Measurements from ENCODE around the gene AK8.

AK8 gene

DNA sequence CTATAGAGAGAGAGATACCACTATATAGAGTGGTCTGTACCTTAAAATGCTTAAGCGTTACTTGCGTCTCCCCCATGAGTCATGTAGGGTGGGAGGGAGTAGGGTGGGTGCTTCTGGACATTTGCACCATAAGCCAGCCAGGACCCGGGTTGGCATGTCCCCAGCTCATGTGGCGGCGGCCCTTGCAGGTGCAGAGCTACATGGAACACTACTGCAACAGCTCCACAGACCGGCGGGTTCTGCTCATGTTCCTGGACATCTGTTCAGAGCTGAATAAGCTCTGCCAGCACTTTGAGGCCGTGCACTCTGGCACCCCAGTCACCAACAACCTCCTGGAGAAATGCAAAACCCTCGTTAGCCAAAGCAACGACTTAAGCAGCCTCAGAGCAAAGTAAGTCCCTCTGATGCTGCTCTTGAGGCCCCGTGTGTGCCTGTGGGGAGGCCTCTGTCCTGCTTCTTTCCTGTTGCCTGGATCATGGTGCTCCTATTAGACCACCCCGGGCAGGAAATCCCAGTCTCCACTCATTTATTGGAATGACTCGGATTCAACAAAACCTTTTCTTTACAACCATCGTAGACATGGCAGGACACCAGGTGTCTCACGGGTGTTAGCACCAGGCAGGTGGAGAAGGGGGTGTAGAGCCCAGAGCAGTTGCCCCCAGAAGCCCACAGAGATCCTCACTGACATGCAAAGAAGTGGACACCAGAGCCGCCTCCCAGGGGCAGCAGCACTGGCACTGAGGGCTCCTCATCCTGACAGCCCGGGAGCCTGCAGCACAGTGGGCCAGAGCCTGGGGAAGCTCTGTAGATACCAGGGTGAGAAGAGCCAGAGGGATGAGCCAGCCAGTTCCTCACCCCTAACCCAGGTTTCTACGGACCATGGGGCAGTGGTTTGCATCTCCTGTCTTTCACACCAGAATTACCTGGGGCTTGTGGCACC is 9.4 kb upstream of the AK8 start:
- DNase-seq (ENCODE audit: low read depth in 2 of 2): no peak

DNA sequence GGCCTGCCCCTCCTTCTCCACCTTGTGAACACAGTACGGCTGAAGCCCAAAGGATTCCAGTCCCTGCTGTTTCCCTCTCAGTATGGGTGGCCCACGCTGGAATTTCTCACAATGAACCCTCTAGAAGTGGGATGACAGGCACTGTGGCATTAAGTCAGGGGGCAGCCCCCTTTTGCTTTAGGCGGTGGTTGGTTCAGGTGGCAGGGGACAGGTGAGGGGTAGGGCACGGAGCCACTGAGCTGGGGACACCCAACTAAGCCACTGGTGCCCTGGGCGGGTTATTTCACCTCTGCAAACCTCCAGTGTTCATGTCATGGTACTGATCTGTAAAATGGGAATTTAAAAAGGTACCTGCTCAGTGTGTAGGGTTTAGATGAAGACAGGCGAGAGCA is 8.2 kb upstream of the AK8 start:
- DNase-seq (ENCODE audit: low read depth in 2 of 2): no peak

DNA sequence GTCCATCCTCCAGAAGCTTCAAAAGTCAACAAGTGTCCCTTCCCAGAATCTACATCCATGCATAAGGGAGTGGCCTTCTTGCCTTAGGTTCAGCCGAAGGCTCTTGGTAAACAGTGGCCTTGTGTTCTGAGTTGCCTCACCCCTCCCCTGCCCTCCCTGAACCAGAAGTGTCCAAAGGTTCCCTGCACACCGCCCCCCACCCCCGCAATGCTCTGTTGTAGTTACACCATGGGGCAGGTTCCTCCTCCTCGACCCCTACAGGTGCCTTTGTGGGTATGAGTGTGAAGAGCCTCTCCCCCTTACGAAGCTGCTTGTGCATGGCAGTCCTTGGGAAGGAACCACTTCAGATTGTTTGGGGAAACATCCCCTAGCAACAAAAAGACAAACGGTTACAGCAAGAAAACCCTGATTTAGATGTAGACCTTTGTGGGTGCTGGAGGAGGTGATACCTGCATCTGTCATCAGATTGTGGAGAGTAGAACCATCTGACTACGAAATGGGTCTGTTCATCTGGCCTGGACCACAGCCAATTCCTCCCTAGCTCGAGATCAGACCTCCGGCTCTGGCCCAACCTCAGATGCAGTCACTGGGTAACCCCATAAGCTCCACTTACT is 7.7 kb upstream of the AK8 start:
- no peak for DNase-seq (ENCODE audit: low read depth in 2 of 2)

DNA sequence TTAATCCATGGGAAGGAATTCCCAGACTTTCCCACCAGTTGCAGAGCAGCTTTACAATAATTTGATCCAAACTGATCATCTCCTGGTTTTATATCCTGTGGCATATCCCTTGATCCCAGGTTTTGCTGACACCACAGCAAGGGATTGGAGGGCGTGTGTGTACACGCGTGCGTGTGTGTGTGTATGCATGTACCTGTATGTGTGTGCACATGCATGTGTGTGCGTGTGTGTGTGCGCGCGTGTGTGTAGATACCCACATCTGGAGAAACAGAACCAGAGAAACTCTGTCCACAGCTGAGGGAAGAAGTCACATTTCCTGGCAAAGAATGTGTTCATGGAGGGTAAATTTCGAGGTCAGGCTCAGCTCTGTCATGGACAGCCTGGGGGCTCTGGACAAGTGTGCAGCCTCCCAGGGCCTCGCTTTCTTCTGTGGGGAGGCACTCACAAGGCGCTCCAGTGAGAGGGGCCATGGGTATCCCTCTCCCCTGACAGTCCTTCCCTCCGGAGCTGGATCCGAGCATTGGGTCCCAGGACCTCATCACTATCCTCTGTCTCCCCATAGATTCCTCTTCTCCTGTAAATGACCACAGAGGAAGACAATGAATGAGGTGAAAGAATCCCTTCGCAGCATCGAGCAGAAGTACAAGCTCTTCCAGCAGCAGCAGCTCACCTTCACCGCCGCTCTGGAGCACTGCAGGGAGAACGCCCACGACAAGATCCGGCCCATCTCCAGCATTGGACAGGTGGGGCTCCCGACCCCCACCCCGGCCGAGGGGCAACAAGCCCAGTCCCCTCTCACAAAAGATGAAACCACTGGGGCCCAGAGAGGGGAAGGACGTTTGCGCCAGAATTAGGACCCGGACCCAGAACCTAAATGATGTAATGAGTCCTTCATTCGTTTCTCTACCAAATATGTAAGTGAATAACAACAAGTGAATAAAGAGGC is 5.5 kb upstream of the AK8 start:
- no peak for DNase-seq (ENCODE audit: low read depth in 2 of 2)

DNA sequence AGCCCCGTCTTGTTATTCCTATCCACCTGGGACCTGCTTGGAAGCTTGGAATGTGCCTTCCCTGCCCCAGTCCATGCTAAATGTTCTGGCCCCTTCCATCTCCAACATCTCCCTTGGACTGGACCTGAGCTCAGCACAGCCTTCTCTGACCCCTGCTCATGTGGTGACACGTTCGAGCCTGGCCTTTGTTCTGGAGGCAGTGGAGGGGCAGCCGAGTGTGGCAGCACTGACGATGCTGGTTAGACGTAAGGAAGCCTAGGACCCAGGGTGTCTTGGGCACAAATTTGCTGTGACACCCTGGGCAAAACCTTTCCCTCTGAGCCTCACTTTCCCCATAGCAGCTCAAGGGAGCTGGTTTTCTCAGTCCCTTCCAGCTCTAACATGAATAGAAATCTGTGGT is 4.5 kb upstream of the AK8 start:
- DNase-seq (ENCODE audit: low read depth in 2 of 2): no peak

DNA sequence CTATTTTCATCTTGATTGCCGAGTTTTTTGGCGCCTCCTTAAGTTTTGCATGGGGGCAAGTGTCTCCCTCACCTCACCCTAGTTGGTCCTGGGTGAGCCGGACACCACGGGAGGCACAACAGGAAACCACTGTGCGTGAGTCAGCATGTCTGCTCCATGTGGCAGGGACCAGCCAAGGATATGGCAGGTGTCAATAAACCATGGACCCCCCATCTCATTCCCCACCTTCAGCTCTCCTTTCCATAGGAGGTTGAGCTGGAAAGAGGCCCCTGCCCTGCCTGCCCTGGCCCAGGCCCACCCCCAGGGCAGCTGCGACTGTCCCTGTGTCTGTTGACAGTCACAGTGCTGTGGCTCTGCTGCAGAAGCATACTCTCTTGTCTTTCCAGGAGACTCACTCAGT is 3.7 kb upstream of the AK8 start:
- no peak for DNase-seq (ENCODE audit: low read depth in 2 of 2)

DNA sequence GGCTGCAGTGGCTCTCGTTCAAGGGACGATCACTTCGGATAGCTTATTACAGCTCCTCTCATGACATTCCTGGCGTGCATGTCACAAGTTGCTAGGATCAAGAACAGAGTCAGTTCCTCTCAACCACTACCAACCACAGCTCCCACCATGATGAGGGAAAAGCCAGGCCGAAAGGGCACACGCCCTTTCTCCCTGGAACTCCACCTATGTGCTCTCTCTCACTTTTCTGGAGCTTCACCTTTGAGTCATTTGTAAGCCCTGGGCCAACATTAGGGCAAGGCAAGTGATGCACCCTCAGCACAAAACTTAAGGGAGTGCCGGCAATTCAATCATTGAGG is 2.2 kb upstream of the AK8 start:
- no peak for DNase-seq (ENCODE audit: low read depth in 2 of 2)

DNA sequence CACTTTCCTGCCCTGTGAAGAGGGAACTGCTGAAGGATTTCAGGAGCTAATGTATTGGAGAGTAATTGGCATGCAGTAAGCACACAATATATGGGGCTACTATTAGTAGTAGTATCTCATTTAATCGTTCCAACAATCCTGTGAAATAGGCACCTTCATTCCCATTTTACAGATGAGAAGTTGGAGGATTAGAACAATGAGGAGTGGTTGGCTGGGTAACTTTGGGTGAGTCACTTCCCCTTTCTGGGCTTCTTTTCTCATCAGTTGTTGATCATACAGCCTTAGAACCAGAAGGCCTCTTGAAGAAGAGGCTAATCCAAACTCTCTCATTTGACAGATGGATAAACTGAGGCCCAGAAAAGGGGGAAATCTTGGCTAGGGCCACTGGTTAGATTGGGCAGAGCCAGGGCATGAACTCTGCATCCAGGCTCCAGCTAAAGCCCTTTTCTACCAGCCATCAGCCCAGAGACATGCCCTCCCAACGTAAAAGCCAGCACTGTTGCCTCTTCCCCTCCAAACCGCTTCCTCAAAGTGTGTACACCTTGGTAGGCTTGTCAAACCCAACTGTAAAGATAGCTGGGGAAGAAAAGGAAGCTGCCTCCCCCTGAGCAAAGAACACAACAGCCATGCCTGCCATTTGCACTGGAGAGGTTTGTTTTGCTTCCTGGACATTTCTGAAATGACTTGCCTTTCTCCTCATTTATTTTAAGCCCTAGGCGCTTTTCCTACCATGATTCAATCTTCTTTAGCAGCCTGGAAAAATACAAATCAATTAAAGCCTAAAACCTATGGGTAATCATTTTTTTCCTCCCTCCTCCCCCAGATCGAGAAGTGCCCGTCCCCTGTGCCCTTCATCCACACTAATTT is 1.6 kb upstream of the AK8 start:
- DNase-seq (ENCODE audit: low read depth in 2 of 2): no peak

DNA sequence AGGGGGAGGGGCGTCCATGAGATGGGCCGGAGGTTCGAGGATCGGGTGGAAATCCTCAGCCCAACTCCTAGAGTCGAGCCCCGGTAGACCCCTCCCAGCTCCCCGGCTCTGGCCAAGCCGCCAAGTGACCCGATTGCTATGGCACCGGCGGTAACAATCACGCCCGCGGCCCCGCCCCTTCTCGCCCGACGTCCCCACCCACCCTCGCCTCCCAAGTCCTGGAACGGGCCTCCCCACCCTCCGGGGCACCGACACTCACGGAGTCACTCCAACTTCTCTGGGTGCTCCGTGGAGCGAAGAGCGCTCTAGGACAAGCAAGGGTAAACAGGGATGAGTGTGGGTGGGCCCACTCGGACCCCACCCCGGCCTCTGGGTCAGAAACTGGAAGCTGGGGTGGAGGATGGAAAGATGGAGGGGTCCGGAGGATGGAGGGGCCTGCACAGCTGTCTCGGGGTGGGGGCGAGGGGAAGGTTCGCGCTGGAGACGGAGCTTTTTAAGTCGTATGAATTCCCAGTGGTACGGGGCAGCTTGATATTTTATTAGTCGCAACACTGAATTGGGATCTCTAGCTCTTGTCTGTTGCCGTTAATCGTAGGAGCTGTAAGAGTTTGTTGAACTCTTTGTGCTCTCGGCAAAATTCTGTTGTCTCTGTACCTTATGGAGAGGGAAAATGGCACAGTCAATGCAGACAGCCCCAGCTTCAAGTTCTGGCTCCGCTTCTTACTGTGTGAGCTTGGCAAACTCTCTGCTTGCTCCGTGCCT is 792 bp upstream of the AK8 start, which contains the start of gene SPACA9:
SPACA9 (plus strand) TSS at position 204 of the 762 bp plus-strand sequence. CDS start 5,050 bp downstream, outside the sequence.
- peak in 1 of 2 donors; percentile 17 for DNase-seq (ENCODE audit: low read depth in 2 of 2)

DNA sequence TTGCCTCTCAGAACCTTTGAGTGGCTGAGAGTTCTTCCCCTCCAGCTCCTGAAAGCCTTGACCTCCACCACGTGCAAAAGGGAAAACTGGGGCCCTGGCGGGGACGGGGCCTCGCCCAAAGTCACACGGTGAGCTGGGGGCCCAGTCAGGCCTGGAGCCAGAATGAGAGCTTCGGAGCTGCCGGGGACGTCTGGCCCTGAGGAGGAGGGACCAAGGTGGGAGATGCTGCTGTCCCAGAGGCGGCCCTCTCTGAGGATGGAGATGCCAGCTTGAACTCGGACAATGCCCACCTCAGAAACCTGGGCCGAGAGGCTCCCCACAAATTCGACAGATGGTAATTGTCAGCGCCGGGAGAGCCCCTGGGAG is 643 bp downstream of the AK8 start:
- DNase-seq (ENCODE audit: low read depth in 2 of 2): no peak

DNA sequence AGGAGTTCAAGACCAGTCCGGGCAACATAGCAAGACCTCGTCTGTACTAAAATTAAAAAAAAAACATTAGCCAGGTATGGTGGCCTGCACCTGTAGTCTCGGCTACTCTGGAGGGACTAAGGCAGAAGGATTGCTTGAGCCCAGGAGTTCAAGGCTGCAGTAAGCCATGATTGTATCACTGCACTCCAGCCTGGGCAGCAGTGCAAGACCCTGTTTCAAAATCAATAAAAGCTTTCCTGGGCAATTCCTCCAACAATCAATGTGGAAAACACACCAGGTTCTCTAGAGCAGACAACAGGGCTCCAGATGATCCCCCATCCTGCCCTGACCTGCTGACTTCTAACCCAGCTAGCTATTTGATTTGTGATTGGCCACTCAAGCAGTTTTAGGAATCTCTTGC is 1.2 kb downstream of the AK8 start:
- no peak for DNase-seq (ENCODE audit: low read depth in 2 of 2)

DNA sequence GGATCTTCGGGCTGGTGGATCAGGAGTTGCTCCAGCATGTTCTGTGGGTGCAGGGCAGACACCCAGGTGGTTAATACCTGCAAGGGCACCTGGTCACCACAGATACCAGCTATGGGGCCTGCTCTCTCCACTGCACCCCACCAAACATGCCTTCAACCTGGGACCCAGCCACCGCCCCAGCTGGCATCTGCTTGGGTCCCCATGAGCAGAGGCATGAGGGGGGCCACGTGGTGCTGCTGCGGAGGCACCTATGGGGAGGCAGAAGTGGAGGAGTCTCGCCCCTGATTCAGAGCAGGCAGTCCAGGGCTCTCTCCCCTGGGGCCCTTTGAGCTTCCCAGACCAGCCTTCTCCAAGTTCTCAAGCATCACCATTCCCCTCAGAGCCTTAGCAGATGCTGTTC is 2.9 kb downstream of the AK8 start:
- no peak for DNase-seq (ENCODE audit: low read depth in 2 of 2)

DNA sequence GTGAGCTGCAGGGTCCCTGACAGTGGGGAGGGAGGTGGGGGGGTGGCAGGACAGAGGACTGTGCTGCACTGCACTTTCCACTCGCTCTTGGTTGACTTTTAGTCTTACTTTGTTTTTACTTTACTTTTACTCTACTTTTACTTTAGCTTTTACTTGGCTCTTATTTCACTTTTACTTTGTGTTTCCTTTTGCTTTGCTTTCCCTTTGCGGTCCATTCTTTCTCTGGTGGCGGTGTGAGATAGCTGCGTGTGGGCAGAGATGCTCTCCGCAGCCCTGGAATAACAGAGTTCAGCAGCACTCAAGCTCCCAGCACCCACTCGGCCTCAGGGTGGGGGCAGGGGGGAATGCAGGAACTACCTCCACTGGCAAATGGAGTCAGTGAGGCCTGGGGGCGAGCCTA is 4.7 kb downstream of the AK8 start:
- no peak for DNase-seq (ENCODE audit: low read depth in 2 of 2)

DNA sequence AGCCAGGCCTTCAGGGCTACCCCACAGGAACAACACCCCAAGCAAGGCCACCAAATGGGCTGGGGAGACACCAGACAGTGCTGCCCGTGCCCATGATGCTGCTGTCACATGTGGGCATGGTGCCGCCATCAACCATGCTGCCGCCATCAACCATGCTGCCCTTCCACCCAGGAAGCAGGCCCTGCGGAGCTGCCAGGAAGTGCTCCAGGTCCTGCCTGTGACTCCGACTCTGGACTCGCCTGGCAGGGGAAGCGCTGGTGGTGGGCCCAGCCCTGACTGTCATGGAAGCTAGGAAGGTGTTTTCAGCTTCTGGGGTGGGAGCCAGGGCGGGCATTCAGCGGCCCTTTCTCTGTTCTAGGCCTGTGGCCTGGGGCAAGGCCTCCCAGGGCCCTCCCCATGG is 8.8 kb downstream of the AK8 start:
- DNase-seq (ENCODE audit: low read depth in 2 of 2): no peak

DNA sequence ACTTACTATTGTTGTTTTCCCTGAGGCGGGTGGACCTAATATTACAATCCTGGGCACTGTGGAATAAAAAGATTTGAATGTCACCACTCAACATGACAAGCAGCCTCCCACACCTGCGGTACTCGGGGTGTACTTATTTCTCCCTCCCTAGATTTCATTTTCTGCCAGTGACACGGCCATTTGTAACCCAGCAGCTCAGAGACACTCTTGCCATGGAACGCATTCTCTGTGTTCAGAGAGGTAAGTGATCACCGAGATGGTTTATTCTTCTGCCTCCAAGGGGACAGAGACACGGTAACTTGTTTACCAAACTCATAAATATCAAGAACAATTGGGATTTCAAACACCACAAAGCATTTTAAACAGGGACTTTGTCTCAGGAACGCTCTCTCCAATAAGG is 11.2 kb downstream of the AK8 start:
- no peak for DNase-seq (ENCODE audit: low read depth in 2 of 2)

DNA sequence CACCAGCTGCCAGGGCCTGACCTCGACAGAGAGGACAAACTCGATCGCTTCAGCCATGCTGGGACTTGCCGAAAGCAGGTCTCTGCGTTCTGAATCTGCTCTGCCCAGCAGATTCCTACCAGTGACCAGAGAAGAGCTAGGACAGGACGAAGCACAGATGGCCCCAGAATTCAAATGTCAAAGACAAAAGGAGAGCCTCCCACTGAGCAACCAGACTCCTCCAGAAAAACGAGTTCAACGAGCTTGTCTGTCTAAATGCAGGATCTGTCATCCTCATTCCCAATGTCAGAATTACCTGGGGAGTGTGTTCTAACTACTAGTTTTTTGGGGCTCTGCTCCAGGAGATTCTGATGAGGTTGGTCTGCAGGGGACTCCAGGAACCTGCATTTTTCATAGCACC is 13.4 kb downstream of the AK8 start:
- DNase-seq (ENCODE audit: low read depth in 2 of 2): no peak

DNA sequence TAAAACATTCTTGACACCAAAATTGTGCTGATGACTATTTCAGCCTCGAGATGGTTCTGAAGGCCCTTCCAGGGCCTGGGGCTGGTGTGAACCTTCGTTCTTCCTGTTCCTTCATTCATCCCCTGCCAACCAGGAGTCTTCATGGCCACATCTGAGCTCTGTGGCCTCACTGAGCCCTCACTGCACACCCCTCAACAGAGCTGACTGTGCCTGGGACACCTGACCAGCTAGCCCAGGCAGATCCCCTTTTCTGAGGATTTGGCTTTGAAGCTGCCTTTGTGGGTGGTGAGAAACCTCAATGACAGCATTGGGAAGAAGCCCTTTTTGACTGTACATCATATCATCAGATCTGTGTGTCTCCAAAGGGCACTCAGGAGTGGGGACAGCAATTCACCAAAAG is 13.8 kb downstream of the AK8 start:
- DNase-seq (ENCODE audit: low read depth in 2 of 2): no peak

DNA sequence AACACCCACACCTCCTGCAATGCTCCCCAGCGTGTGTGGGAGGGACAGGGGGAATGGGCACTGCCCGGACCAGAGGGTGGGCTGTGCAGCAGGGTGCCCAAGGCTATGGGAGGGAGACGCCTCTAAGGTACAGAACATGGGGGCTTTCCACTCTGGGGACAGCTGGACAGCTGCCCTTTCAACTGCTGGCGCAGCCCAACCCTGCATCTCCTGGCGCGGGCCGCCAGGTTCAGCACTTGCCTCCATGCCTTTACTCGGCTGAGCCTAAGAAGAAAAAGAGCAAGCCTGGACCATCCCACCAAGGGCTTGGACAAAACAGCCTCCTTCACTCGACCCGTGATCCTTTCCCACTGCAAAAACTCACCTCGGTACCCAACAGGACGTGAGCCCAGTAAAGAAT is 15.0 kb downstream of the AK8 start:
- DNase-seq (ENCODE audit: low read depth in 2 of 2): no peak

DNA sequence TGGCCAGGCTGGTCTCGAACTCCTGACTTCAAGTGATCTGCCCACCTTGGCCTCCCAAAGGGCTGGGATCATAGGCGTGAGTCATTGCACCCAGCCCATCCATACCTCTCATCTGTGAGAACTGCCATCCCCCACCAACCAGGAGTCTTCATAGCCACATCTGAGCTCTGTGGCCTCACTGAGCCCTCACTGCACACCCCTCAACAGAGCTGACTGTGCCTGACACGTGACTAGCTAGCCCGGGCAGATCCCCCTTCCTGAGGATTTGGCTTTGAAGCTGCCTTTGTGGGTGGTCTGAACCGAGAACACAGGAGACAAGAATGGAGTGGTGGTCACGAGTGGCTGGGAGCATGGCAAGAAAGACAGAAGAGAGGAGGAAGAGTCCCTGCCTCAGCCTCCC is 15.6 kb downstream of the AK8 start:
- DNase-seq (ENCODE audit: low read depth in 2 of 2): no peak

DNA sequence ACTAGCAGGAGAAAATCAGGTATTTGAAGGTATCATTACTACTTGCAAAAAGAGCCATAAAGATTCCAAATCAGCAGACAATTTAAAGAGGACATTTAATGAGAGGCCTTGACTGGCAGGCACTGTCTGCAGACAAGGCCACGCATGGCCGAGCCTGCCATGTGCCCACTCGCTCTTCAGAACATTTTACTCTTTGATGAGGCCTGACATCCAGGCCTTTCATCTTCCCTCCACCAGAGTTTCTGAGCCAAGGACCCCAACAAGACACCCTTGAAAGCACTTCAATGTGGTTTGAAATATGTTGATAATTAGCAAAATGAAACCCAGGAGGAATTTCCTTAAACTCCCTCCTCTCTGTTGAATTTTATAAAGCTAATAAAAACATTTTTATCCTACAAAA is 16.4 kb downstream of the AK8 start:
- DNase-seq (ENCODE audit: low read depth in 2 of 2): no peak

DNA sequence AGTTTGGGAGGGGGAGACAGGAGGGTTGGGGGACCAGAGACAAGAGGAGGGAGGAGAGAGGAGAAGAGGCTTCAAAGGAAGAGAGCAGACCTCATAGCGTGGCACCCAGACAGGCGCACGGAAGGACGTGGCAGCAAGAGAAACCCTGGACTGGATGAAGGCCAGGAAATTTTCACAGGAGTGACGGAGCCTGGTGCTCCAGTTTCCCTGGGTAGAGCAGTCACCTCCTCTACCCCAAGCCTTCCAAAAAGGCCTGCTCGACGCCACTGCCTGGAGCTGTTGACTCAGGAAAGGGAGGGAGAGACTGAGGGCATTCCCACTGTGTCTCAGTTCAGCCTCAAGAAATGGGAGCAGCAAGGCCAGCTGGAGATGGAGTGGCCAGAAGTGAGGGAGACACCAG is 19.3 kb downstream of the AK8 start:
- DNase-seq (ENCODE audit: low read depth in 2 of 2): no peak

Data from stimulated activated CD8-positive, alpha-beta memory T cell treated with anti-CD3 and anti-CD28 coated beads, Interleukin-7, amount 100 ng/mL, for 4 hours (primary cell).